ENCODE results near the gene SCP2D1. TPM values are rescaled to one million over a fixed set of nuclear protein-coding genes. Genes with fewer than 3 reads are reported as not detected.

Gene SCP2D1
- total and polyA plus RNA-seq, 4 donors, result not detected

DNA sequence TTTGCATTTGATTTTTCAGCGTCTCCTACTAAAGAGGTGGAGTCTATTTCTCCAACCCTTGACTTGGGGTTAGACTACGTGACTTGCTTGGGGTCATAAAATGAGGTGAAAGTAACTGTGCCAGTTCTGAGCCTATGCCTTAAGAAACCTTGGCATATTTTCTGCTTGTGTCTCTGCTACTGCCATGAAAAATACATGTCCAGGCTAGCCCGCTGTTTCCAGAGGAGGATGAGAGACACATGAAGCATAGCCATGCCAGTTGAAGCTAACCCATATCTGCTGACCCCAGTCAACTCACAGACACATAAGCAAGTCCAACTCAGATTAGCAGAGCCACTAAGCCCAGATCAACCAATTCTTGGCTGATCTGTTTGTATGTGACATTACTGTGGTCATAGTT is 38.7 kb downstream of the SCP2D1 start:
- no peak for ATAC-seq (ENCODE audit: insufficient read depth, low FRiP score)
- no peaks in the 10 kb centered on the region for H3K27me3 ChIP-seq (ENCODE audit: control insufficient read depth in 3 of 3, insufficient read depth in 3 of 3, low read length in 2 of 3)

DNA sequence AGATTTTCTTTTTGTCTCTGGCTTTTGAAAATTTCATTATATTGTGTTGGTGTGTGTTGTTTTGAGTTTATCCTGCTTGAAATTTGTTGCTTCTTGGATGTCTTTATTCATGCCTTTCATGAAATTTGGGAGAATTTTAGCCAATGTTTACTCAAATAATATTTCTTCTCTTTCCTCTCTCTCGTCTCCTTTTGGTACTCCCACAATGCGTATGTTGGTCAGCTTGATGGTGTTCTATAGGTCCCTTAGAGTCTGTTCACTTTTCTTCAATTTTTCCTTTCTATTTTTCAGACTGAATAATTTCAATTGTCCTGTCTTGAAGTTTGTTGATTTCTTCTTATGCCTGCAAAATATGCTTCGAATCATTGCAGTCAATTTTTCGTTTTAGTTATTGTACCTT is 39.6 kb downstream of the SCP2D1 start:
- no peaks in the 10 kb centered on the region for H3K4me1 ChIP-seq (ENCODE audit: control insufficient read depth in 5 of 5, insufficient read depth in 5 of 5, low read length in 5 of 5)
- H3K4me3 ChIP-seq, result no peak overlapping the region
- H3K9me3 ChIP-seq (ENCODE audit: control insufficient read depth in 4 of 4, insufficient read depth in 3 of 4, low read length in 3 of 4), result peaks cover 0 to 5% (median 0%) of the 10 kb centered on the region in 4 donors
- no peak overlapping the region for H3K9ac ChIP-seq (ENCODE audit: insufficient read depth in 1 of 2, low read length in 2 of 2)
- TF ChIP-seq, protein P1, sequence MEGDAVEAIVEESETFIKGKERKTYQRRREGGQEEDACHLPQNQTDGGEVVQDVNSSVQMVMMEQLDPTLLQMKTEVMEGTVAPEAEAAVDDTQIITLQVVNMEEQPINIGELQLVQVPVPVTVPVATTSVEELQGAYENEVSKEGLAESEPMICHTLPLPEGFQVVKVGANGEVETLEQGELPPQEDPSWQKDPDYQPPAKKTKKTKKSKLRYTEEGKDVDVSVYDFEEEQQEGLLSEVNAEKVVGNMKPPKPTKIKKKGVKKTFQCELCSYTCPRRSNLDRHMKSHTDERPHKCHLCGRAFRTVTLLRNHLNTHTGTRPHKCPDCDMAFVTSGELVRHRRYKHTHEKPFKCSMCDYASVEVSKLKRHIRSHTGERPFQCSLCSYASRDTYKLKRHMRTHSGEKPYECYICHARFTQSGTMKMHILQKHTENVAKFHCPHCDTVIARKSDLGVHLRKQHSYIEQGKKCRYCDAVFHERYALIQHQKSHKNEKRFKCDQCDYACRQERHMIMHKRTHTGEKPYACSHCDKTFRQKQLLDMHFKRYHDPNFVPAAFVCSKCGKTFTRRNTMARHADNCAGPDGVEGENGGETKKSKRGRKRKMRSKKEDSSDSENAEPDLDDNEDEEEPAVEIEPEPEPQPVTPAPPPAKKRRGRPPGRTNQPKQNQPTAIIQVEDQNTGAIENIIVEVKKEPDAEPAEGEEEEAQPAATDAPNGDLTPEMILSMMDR (IDR thresholded peaks at IDR 0.05; ENCODE audit: control extremely low read depth, extremely low read depth), result no peak
- no peak overlapping the region for H3K27ac ChIP-seq (ENCODE audit: low read depth in 1 of 2, low read length in 1 of 2)
- no peak for DNase-seq
- ATAC-seq (ENCODE audit: insufficient read depth, low FRiP score), result no peak
- H3K36me3 ChIP-seq (ENCODE audit: control insufficient read depth in 4 of 4, insufficient read depth in 4 of 4, low read length in 4 of 4), result no peaks in the 10 kb centered on the region
- no peaks in the 10 kb centered on the region for H3K27me3 ChIP-seq (ENCODE audit: control insufficient read depth in 3 of 3, insufficient read depth in 3 of 3, low read length in 2 of 3)
- WGBS, 2 donors, result 81 to 97% methylated on average over 4 of the region's 4 CpGs

More for the DNA sequence above, 38.7 kb downstream of the SCP2D1 start:
- no peak for DNase-seq
- Histone ChIP-seq H3K36me3 (ENCODE audit: control insufficient read depth in 4 of 4, insufficient read depth in 4 of 4, low read length in 4 of 4) (no peaks in the 10 kb centered on the region), H3K27ac (ENCODE audit: low read depth in 1 of 2, low read length in 1 of 2) (no peak overlapping the region), H3K9ac (ENCODE audit: insufficient read depth in 1 of 2, low read length in 2 of 2) (no peak overlapping the region), H3K4me1 (ENCODE audit: control insufficient read depth in 5 of 5, insufficient read depth in 5 of 5, low read length in 5 of 5) (no peaks in the 10 kb centered on the region), H3K4me3 (no peak overlapping the region), H3K9me3 (ENCODE audit: control insufficient read depth in 4 of 4, insufficient read depth in 3 of 4, low read length in 3 of 4) (peaks cover 0 to 5% (median 0%) of the 10 kb centered on the region in 4 donors)
- 90 to 91% methylated on average over 3 of the region's 3 CpGs for WGBS, 2 donors
- TF ChIP-seq, protein P1 (IDR thresholded peaks at IDR 0.05; ENCODE audit: control extremely low read depth, extremely low read depth), result no peak

DNA sequence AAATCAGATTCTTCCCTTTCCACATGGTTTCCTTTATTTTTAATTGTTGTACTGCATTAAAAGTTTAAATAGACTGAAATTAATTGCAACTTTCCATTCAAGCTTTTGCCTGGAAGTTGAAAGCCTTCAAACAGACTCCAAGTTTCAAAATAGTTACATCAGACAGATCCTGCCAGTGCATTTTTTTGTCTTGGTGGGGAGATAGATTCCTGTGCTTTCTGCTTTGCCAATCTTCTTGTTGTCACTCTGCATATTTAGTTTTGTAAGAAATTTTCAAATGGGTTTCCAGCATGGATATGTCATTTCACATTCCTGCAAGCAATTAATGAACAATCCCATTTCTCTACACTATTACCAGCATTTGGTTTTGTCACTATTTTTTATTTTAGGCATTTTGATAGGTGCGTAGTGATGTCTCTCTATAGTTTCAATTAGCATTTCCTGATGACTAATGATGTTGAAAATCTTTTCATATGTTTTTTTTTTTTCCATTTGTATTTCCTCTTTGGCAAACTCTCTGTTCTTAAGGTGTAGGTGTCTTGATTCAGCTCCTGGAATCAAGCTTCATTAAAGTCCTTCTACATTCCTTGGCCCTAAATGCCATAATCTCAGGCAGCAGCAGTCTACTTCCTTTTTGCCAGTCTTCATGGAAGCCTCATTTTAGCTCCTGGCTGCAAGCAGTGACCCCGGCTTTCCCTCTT is 40.5 kb downstream of the SCP2D1 start:
- ATAC-seq (ENCODE audit: insufficient read depth, low FRiP score) (no peak), DNase-seq (no peak)
- H3K36me3 ChIP-seq (ENCODE audit: control insufficient read depth in 4 of 4, insufficient read depth in 4 of 4, low read length in 4 of 4), result no peaks in the 10 kb centered on the region
- H3K9me3 ChIP-seq (ENCODE audit: control insufficient read depth in 4 of 4, insufficient read depth in 3 of 4, low read length in 3 of 4), result peaks cover 0 to 5% (median 0%) of the 10 kb centered on the region in 4 donors
- no peak overlapping the region for H3K27ac ChIP-seq (ENCODE audit: low read depth in 1 of 2, low read length in 1 of 2)
- TF ChIP-seq, protein P1 (IDR thresholded peaks at IDR 0.05; ENCODE audit: control extremely low read depth, extremely low read depth), result no peak
- no peaks in the 10 kb centered on the region for H3K4me1 ChIP-seq (ENCODE audit: control insufficient read depth in 5 of 5, insufficient read depth in 5 of 5, low read length in 5 of 5)
- no peak overlapping the region for H3K9ac ChIP-seq (ENCODE audit: insufficient read depth in 1 of 2, low read length in 2 of 2)
- H3K4me3 ChIP-seq, result no peak overlapping the region
- no peaks in the 10 kb centered on the region for H3K27me3 ChIP-seq (ENCODE audit: control insufficient read depth in 3 of 3, insufficient read depth in 3 of 3, low read length in 2 of 3)
- WGBS, 2 donors, result 36 to 85% methylated on average over 2 of the region's 2 CpGs

Measured in lung (tissue), 12 donors.